GM23248 (cell line): ENCODE measurements around the gene HLA-DRA.

Source experiments
- EZH2 ChIP-seq: fragments of 200-600 bp; sonication (generic); IDR thresholded peaks from 2 replicates; pipeline ENCODE4 v1.6.1; 2018; ENCODE audit warnings: antibody characterized with exemption, mild to moderate bottlenecking; ENCODE audit not compliant: insufficient read depth, poor library complexity, severe bottlenecking
- EZH2phosphoT487 ChIP-seq: fragments of 200-600 bp; sonication (generic); IDR thresholded peaks from 2 replicates; pipeline ENCODE4 v1.6.1; 2018; ENCODE audit warnings: antibody characterized with exemption, moderate library complexity, mild to moderate bottlenecking, low read depth; ENCODE audit not compliant: insufficient read depth

GRCh38 chr6:32460528-32460927 is 20.8 kb downstream of the HLA-DRA start:
- no peak for TF ChIP-seq EZH2
- no peak for TF ChIP-seq EZH2phosphoT487
